Activated CD8-positive, alpha-beta memory T cell treated with anti-CD3 and anti-CD28 coated beads, Interleukin-2, amount 50 U/mL, for 24 hours (primary cell): ENCODE data around the gene KRTAP9-9.
"Not testable (repeated sequence)": the region's sequence is repeated elsewhere in the genome, so short reads cannot be mapped to it uniquely, and the experiment has no call there.

ENCODE experiments used
- DNase-seq: peaks from one replicate; pipeline ENCODE4 v3.0.0-alpha.2; 2020; ENCODE audit errors: extremely low read depth

The KRTAP9-9 gene

DNA sequence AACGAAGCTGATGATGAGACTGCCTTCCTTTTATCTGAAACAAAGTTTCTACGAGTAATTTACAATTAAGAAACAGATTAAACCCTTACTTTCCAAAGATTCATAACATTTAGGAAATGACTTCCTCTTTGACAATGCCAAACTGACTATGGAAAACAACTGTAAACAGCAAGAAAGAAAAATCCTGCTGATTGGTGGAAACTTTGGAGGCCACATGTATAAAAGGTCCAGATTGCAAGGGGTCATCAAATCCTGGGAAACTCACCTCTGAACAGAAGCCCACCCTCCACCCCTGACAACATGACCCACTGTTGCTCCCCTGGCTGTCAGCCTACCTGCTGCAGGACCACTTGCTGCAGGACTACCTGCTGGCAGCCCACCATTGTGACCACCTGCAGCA, 9.9 kb downstream of the KRTAP9-9 start, which contains the start of gene KRTAP9-6:
Gene KRTAP9-6 (plus strand): TSS at position 301 of the 400 bp plus-strand sequence. CDS start 0 bp downstream, at position 301.
- DNase-seq = no peak

DNA sequence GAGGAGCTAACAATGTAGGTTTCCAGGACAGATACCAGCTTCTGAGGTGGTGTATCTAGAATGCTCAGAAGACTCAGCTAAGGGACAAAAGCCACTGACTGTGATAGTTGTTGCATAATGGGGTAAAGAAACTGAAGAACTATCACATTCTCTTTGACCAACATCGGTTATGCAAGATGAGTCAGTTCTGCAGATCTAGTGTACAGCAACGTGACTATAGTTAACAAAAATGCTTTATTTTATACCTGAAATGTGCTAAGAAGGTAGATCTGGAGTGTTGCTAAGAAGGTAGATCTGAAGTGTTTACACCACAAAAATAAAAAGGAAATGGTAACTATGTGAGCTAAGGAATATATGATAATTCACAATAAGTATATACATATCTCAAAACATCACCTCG, 12.5 kb downstream of the KRTAP9-9 start:
- no peak for DNase-seq

DNA sequence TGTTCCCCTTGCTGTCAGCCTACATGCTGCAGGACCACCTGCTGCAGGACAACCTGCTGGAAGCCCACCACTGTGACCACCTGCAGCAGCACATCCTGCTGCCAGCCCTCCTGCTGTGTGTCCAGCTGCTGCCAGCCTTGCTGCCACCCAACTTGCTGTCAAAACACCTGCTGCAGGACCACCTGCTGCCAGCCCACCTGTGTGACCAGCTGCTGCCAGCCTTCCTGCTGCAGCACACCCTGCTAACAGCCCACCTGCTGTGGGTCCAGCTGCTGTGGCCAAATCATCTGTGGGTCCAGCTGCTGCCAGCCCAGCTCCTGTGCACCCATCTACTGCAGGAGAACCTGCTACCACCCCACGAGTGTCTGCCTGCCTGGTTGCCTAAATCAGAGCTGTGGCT, 16.1 kb downstream of the KRTAP9-9 start:
- not testable (repeated sequence) for DNase-seq

DNA sequence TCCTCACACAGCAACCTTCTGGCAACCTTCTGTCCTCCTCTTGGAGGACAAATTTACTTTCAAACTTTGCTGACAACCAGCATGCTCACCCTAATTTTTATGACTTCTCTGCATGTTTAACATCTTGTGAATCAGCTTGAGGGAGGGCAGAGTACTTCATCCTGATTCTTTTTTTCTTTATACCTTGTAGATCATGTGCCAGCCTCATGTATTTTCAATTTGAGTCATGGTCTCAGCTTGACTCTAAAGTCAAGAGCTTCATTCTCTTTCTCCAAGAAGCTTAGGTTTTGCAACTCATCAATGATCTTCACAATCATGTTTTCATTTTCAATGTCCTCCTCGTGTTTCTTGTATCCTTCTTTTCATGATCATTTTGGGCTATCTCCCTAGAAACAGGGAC, 16.7 kb downstream of the KRTAP9-9 start:
- no peak for DNase-seq

DNA sequence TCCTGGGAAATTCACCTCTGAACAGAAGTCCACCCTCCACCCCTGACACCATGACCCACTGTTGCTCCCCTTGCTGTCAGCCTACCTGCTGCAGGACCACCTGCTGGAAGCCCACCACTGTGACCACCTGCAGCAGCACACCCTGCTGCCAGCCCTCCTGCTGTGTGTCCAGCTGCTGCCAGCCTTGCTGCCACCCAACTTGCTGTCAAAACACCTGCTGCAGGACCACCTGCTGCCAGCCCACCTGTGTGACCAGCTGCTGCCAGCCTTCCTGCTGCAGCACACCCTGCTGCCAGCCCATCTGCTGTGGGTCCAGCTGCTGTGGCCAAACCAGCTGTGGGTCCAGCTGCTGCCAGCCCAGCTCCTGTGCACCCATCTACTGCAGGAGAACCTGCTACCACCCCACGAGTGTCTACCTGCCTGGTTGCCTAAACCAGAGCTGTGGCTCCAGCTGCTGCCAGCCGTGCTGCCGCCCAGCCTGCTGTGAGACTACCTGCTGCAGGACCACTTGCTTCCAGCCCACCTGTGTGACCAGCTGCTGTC, 20.5 kb downstream of the KRTAP9-9 start, which contains the start of gene KRTAP9-7:
Gene KRTAP9-7 (plus strand): TSS at position 51 of the 543 bp plus-strand sequence. CDS start 0 bp downstream, at position 51.
- DNase-seq = not testable (repeated sequence)

DNA sequence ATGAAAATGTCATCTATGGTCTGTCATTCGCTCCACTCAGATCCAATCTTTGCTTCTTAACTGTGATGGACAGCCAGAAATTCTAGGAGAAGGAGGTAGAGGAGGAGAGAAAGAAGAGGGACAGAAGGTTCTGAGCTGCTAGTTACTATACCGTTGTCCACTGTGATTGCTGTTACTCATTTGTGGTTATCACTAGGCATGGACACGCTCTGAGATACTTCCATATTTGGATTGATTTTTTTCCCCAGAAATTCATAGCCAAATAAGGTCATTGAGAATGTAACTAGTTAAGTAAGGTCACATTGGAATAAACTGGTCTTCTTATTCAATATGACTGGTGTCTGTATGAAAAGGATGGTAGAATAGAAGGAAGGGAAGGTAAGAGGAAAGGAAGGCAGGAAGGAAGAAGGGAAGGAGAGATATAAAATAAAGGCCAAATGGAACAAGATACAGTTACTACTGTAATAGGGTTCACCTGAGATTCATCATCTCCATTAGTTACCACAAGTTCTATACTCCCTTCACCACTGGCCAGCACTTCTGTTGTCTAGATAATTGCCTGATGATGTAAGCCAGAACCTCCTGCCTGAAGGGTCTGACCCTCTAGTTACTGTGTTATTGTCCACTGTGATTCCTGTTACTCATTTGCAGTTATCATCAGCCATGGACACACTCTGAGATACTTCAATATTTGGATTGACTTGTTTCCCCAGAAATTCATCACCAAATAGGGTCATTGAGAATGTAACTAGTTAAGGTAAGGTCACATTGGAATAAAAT, 23.2 kb downstream of the KRTAP9-9 start:
- DNase-seq = no peak

DNA sequence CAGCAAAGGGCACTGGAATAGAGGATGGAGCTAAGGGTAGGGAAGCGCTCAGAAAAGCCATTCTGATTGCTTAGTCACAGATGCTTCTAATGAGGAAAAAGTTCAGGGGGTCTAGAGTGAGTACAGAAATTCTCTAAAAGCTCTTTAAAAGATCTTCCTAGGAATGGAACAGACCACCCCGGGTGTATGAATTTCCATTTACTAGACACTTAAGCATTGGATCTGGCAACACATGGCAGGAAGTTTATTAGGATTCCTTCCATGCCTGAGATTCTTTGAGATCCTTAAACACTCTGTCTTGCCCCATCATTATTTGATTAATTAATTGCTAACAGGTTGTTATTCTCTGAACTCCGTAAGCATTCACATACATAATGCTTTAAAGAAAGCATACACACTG, 28.9 kb downstream of the KRTAP9-9 start:
- DNase-seq = no peak

DNA sequence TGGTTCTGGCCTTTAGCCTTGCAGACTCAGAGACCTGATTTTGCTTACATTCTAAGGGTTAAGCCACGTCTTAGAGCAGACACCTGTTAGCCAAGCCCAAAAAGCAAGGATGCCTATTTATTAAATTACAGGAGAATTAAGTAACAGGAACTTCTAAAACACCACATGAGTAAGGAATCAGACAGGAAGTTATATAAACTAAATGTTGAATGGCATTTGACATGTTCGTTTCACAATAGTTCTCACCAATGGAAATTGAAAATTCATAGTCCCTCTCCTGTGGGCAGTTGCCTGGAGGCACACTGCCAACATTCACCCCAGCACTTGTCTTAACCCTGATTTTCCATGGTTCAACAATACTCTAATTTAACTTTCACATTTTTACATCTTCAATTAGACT, 29.4 kb downstream of the KRTAP9-9 start:
- DNase-seq = no peak

DNA sequence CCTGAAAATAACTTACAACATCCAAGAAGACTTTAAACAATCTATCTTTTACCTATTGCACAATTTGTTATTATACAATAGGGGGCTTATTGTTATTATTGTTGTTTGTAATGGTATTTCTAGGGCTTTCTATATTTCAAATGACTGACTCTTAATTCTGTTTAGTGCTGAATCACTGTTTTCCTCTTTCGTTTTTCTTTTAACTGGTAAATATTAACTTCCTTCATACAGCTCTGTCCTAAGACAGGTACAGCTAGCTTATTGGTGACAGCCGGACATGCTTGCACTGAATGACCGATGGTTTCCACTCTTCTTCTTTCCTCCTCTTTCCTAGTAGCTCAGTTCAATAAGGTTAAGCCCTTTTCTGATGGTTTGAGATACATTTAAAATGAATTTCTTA, 31.9 kb downstream of the KRTAP9-9 start:
- DNase-seq = no peak

DNA sequence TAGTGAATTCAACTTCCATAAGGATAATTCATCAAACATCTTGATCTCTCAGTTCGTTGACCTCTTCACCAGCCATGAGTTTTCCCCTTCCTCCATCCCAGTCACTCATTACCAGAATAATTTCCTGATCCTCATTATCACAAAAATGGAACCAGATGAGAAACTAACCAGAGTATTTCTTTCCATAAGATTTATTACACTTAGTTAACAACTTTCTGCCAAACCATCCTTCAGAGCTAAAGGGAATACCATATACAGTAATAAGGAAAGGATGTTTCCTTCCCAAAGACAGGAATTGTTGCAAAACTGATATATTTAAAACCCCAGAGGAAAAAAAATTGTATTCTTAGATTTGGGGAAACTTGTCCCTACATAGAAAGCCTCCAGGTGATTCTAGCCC, 38.8 kb downstream of the KRTAP9-9 start:
- DNase-seq = no peak

DNA sequence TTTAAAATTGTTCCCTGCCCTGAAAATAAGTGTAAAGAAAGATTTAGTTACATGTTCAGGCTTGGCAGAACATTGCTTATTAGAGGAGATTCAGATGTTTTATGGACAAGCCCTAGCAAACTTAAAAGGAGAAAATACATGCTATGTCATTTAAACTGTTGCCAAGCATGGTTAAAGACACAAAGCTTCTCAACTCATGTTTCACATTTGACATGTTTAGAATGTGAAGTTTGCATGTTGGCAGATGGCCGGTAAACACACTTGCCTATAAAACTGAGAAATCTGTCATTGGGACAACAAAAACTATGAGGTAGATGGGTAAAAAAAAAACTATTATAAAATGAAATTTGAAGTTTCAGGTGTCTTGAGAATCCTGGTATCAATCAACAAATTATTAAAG, 41.7 kb downstream of the KRTAP9-9 start:
- no peak for DNase-seq

DNA sequence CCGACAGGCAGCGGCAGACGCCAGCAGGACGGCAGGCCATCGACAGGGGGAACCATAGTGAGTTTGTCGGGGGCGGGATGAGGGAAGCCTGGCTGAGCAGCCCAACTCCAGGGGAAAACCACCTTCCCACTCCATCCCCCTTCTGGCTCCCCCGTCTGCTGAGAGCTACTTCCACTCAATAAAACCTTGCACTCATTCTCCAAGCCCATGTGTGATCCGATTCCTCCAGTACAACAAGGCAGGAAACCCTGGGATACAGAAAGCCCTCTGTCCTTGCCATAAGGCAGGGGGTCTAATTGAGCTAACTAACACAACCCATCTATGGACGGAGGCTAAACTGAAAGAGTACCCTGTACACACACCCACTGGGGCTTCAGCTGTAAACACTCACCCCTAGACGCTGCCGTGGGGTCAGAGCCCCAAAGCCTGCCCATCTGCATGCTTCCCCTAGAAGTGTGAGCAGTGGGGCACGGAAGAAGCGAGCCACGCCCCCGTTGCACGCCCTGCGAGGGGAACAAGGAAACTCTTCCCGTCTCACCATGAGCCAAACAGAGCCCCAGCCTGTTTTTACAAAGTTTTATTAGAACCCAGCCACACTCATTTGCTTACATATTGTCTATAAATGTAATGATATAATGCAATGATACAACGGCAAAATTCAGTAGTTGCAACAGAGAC, 43.4 kb downstream of the KRTAP9-9 start:
- DNase-seq = no peak

DNA sequence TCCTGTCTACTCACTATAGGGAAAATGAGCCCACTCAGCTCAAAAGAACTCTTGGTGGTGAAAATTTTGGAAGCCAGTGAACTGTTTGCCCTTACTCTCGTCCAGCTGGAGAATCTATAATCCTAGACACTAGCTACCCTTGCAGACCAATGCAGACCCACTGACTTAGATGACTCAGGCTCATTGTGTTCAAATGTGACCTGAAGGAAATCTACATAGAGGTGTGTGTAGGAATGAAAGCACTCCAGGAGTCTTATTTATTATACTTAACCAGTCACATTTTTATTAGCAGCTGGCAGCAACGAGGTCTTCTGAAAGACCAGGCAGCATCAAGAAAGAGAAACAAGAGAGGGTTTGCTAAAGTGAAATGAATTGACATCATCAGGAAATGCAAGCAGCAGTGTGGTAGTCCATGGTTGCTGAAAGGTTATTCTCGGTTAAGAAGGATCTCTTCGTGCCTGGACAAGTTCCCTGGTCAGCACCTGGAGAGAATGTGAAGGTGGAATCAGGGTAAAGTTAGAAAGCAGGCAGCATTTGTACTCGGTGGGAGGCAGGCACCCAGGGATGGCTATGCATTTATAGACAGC, 46.1 kb downstream of the KRTAP9-9 start:
- DNase-seq = no peak

DNA sequence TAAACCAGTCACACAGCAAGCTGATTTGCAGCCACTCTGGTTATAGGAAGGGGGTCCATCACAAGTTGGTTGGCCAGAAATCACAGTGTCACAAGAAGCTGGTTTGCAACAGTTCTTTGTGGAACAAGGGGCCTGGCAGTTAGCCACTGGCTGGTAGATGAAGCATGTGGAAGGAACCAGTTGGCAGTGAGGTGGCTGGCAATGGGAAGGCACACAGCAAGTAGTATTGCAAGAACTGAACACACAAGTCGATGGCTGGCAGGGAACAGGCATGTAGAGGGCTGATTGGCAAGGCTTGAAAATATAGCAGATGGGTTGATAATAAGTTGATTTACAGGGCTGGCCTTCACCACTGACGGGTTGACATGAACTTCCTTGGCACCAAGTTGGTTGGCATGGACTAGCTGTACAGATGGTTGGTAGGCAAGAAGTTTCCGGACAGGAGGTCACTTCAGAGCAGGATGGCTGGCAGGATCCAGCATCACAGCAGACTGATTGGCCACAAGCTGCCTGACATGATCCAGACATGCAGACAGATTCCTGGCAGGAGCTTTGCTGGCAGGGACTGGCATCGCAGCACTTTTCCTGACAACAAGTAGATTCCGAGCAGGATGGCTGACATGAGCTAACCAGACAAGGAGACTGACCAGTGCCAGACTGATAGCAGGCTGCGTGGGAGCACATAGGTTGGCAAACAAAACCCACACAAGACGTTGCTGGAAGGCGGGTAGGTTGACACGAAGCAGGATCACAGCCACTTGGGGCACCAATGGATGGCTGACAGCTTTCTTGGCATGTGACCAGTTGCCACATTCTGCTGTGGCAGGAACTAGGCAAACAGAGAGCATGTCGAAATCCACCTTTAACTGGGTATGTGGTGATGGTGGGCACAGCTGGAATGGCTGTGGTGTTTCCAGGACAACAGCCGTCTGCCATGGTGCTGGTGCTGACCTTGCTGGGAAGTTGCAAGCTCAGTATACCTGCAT, 47.0 kb downstream of the KRTAP9-9 start, which contains the start of gene KRTAP29-1:
Gene KRTAP29-1 (minus strand): TSS at position 936 of the 986 bp plus-strand sequence. CDS start 0 bp downstream, at position 936.
- no peak for DNase-seq

DNA sequence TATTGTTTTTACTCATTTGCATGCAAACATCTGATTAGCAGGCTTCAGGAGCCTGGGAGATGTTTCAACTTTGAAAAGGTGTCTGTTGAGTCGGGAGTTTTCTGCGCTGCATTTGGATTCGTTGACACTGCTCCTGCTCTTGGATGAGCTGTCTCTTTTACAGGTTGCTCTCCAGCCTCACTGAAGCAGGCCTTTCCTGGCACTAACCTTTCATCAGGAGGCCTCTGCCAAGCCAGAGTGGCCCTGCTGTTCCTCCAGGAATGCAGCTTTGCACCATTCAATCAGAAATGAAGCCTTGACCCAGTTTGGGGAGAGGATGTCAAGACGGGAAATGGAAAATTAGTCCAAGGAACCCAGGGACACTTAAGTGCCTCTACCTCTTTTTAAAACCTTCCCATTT, 47.8 kb downstream of the KRTAP9-9 start:
- DNase-seq = no peak

DNA sequence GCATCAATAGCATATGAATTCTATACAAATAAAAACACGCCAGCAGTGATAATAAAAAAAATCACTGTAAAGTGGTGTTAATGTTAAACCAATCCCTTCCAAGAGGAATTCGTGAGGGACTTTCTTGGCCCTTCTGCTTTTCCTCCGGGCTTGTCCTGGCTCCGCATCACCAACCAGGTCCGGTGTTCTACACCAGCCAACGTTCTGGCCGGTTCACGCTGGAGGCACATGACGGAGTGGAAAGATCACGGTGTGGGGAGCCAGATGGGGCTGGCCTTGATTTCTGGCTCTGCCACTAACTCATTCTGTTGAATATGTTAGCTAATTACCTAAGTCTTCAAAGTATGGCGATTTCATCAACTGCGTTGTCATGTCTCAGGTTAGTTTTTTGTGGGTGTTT, 48.9 kb downstream of the KRTAP9-9 start:
- no peak for DNase-seq
